GM12873 (cell line): ENCODE measurements around the gene PHF21B.

Experiments used
- CTCF ChIP-seq: IDR thresholded peaks from 2 replicates; pipeline ENCODE4 v1.5.1; 2012; ENCODE audit warnings: low read depth, mild to moderate bottlenecking, moderate library complexity, low read length, control low read depth; ENCODE audit not compliant: insufficient read depth; ENCODE audit errors: missing control alignments

The PHF21B gene

GRCh38 chr22:44898236-44898635 is 111.6 kb downstream of the PHF21B start:
- TF ChIP-seq CTCF, result no peak

GRCh38 chr22:44895296-44896055 is 114.3 kb downstream of the PHF21B start:
- no peak for TF ChIP-seq CTCF

GRCh38 chr22:44894782-44895181 is 115.0 kb downstream of the PHF21B start:
- TF ChIP-seq CTCF, result no peak

GRCh38 chr22:44894321-44894720 is 115.5 kb downstream of the PHF21B start:
- no peak for TF ChIP-seq CTCF

GRCh38 chr22:44893731-44894080 is 116.1 kb downstream of the PHF21B start:
- TF ChIP-seq CTCF, result no peak

- TF ChIP-seq CTCF, result no peak
These were observed 116.7 kb downstream of the PHF21B start for GRCh38 chr22:44892803-44893730.

GRCh38 chr22:44892243-44892642 is 117.6 kb downstream of the PHF21B start:
- no peak for TF ChIP-seq CTCF
